Measurements from ENCODE around the gene RSPRY1.

DNA sequence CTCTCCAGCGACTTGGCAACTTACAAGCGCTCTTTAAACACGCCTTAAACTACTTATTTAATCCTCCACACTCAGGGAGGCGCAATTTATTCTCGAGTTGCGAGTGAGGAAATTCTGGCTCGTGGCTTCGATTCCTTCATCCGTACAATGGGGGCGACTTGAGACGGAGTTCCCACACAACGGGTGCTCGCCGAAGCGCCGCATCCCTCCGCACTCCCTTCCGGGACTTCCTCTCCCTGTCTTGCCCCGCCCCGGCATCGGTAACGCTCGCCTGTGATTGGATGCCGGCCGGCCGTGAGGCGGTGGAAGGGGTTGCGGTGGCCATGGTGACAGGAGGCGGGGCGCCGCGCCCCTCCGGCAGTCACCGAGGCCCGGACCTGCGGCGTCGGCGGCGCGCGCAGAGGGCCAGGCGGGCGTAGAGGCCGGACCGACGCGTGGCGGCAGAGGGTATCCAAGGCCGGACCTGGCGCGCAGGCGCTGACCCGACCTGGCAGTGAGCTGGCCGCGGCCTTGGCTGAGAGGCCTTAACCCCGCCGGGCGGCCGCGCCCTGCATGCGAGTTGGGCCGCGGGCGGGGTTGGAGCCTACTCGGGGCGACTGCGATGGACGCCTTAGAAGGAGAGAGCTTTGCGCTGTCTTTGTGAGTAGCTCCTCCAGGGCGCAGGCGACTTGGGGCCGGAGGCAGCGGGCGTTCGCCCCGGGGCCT lies 58.8 kb downstream of the RSPRY1 start, which contains the start of gene ARL2BP:
- TF ChIP-seq, protein P1, sequence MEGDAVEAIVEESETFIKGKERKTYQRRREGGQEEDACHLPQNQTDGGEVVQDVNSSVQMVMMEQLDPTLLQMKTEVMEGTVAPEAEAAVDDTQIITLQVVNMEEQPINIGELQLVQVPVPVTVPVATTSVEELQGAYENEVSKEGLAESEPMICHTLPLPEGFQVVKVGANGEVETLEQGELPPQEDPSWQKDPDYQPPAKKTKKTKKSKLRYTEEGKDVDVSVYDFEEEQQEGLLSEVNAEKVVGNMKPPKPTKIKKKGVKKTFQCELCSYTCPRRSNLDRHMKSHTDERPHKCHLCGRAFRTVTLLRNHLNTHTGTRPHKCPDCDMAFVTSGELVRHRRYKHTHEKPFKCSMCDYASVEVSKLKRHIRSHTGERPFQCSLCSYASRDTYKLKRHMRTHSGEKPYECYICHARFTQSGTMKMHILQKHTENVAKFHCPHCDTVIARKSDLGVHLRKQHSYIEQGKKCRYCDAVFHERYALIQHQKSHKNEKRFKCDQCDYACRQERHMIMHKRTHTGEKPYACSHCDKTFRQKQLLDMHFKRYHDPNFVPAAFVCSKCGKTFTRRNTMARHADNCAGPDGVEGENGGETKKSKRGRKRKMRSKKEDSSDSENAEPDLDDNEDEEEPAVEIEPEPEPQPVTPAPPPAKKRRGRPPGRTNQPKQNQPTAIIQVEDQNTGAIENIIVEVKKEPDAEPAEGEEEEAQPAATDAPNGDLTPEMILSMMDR (IDR thresholded peaks at IDR 0.05; ENCODE audit: insufficient read depth, low read depth, low read length) = no peak
- TF ChIP-seq EZH2 (IDR thresholded peaks at IDR 0.05; ENCODE audit: insufficient read depth, low read length) = no peak
